ENCODE measurements around the gene GUCY1A1.

GRCh38 chr4:155666344-155667221 lies at the start of gene GUCY1A1:
- TF ChIP-seq, protein P1, sequence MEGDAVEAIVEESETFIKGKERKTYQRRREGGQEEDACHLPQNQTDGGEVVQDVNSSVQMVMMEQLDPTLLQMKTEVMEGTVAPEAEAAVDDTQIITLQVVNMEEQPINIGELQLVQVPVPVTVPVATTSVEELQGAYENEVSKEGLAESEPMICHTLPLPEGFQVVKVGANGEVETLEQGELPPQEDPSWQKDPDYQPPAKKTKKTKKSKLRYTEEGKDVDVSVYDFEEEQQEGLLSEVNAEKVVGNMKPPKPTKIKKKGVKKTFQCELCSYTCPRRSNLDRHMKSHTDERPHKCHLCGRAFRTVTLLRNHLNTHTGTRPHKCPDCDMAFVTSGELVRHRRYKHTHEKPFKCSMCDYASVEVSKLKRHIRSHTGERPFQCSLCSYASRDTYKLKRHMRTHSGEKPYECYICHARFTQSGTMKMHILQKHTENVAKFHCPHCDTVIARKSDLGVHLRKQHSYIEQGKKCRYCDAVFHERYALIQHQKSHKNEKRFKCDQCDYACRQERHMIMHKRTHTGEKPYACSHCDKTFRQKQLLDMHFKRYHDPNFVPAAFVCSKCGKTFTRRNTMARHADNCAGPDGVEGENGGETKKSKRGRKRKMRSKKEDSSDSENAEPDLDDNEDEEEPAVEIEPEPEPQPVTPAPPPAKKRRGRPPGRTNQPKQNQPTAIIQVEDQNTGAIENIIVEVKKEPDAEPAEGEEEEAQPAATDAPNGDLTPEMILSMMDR (conservative IDR thresholded peaks at IDR 0.05 in 1 of 2, IDR thresholded peaks at IDR 0.05 in 1 of 2; ENCODE audit: low read depth in 1 of 2, low read length in 2 of 2), result no peak
- TF ChIP-seq EZH2 (IDR thresholded peaks at IDR 0.05; ENCODE audit: low read length, missing control alignments), result no peak

Measured in fibroblast of lung (primary cell).